Activated CD4-positive, alpha-beta memory T cell treated with anti-CD3 and anti-CD28 coated beads, Interleukin-2, amount 10 ng/mL, durations not matched to agents 7 days and 5 days (primary cell): ENCODE results near the gene ME1. TPM values are rescaled to one million over a fixed set of nuclear protein-coding genes. Genes with fewer than 3 reads are reported as not detected.

ENCODE experiments used
- CTCF ChIA-PET: fragments of 350-600 bp; sonication (Branson Sonifier 250); formaldehyde crosslinking; loops from one replicate; lab custom pipeline; 2021; ENCODE audit warnings: antibody characterized with exemption, inconsistent platforms; lab: Charles Lee
- POLR2A ChIA-PET: fragments of 350-600 bp; sonication (Branson Sonifier 250); formaldehyde crosslinking; loops from one replicate; lab custom pipeline; 2021; ENCODE audit warnings: antibody characterized with exemption; lab: Charles Lee
- DNase-seq: peaks from one replicate; pipeline ENCODE4 v3.0.0-alpha.2; 2020
- H3K27ac Mint-ChIP-seq: one replicate; pipeline ENCODE4 v1.8.0; 2021; ENCODE audit warnings: mild to moderate bottlenecking, mixed read lengths
- H3K27me3 Mint-ChIP-seq: one replicate; pipeline ENCODE4 v1.8.0; 2021; ENCODE audit warnings: mixed read lengths
- H3K36me3 Mint-ChIP-seq: one replicate; pipeline ENCODE4 v1.8.0; 2021; ENCODE audit warnings: low read depth, mixed read lengths
- H3K4me1 Mint-ChIP-seq: one replicate; pipeline ENCODE4 v1.8.0; 2021; ENCODE audit warnings: mixed read lengths
- H3K4me3 Mint-ChIP-seq: one replicate; pipeline ENCODE4 v1.8.0; 2021; ENCODE audit warnings: mild to moderate bottlenecking, mixed read lengths
- H3K9me3 Mint-ChIP-seq: one replicate; pipeline ENCODE4 v1.8.0; 2021; ENCODE audit warnings: mixed read lengths
- total RNA-seq, 2 experiments: library from RNA; stranded (reverse); gene quantifications; one replicate each; pipeline ENCODE4 v1.2.3, GENCODE V29; 2021

ME1 gene
- total RNA-seq, 2 experiments from 2014 or later, result 0.10 to 0.13 TPM

GRCh38 chr6:83424392-83425018, 6.3 kb downstream of the ME1 start:
- no peak for DNase-seq

GRCh38 chr6:83417880-83418663, 12.8 kb downstream of the ME1 start:
- CTCF ChIA-PET, result interaction anchor here (0.7 kb wide), 1 partner anchor 96 kb away, joined by 3 read pairs; no protein-coding TSS in a partner anchor

More at GRCh38 chr6:83424392-83425018, 6.3 kb downstream of the ME1 start:
- Mint-ChIP-seq H3K4me1 (no peaks in the 10 kb centered on the region), H3K36me3 (no peaks in the 10 kb centered on the region), H3K9me3 (peaks cover 9% of the 10 kb centered on the region), H3K27ac (no peak overlapping the region), H3K27me3 (peaks cover 1% of the 10 kb centered on the region), H3K4me3 (no peak overlapping the region)
- ChIA-PET CTCF (no interaction called here), POLR2A (no interaction called here)

GRCh38 chr6:83413068-83413467, 17.8 kb downstream of the ME1 start:
- H3K36me3 Mint-ChIP-seq, result no peaks in the 10 kb centered on the region
- POLR2A ChIA-PET, result no interaction called here
- CTCF ChIA-PET, result no interaction called here
- no peaks in the 10 kb centered on the region for H3K27me3 Mint-ChIP-seq
- no peak for DNase-seq
- H3K4me3 Mint-ChIP-seq, result no peak overlapping the region
- no peak overlapping the region for H3K27ac Mint-ChIP-seq
- no peaks in the 10 kb centered on the region for H3K4me1 Mint-ChIP-seq
- H3K9me3 Mint-ChIP-seq, result no peaks in the 10 kb centered on the region

More at GRCh38 chr6:83417880-83418663, 12.8 kb downstream of the ME1 start:
- Mint-ChIP-seq H3K27me3 (no peaks in the 10 kb centered on the region), H3K4me1 (no peaks in the 10 kb centered on the region), H3K27ac (no peak overlapping the region), H3K9me3 (no peaks in the 10 kb centered on the region), H3K4me3 (no peak overlapping the region), H3K36me3 (no peaks in the 10 kb centered on the region)
- no peak for DNase-seq
- POLR2A ChIA-PET, result no interaction called here

- no peak for DNase-seq
- no peaks in the 10 kb centered on the region for H3K9me3 Mint-ChIP-seq
- no peaks in the 10 kb centered on the region for H3K27me3 Mint-ChIP-seq
- H3K4me3 Mint-ChIP-seq, result no peak overlapping the region
- H3K36me3 Mint-ChIP-seq, result no peaks in the 10 kb centered on the region
- H3K4me1 Mint-ChIP-seq, result no peaks in the 10 kb centered on the region
- ChIA-PET CTCF (no interaction called here), POLR2A (no interaction called here)
- H3K27ac Mint-ChIP-seq, result no peak overlapping the region
Observed at GRCh38 chr6:83411731-83412130, 19.1 kb downstream of the ME1 start.

- ChIA-PET CTCF (no interaction called here), POLR2A (no interaction called here)
- no peaks in the 10 kb centered on the region for H3K9me3 Mint-ChIP-seq
- H3K4me1 Mint-ChIP-seq, result no peaks in the 10 kb centered on the region
- no peak for DNase-seq
- H3K36me3 Mint-ChIP-seq, result no peaks in the 10 kb centered on the region
- no peaks in the 10 kb centered on the region for H3K27me3 Mint-ChIP-seq
- no peak overlapping the region for H3K27ac Mint-ChIP-seq
- no peak overlapping the region for H3K4me3 Mint-ChIP-seq
Observed at GRCh38 chr6:83403191-83403590, 27.7 kb downstream of the ME1 start.

GRCh38 chr6:83389606-83390005, 41.2 kb downstream of the ME1 start:
- CTCF ChIA-PET, result no interaction called here
- no peaks in the 10 kb centered on the region for H3K9me3 Mint-ChIP-seq
- H3K4me3 Mint-ChIP-seq, result no peak overlapping the region
- no peak overlapping the region for H3K27ac Mint-ChIP-seq
- no peaks in the 10 kb centered on the region for H3K27me3 Mint-ChIP-seq
- POLR2A ChIA-PET, result no interaction called here
- no peak for DNase-seq
- H3K36me3 Mint-ChIP-seq, result no peaks in the 10 kb centered on the region
- H3K4me1 Mint-ChIP-seq, result no peaks in the 10 kb centered on the region

GRCh38 chr6:83385473-83385872, 45.4 kb downstream of the ME1 start:
- Mint-ChIP-seq H3K4me1 (no peaks in the 10 kb centered on the region), H3K4me3 (no peak overlapping the region), H3K27ac (no peak overlapping the region), H3K9me3 (no peaks in the 10 kb centered on the region), H3K36me3 (no peaks in the 10 kb centered on the region), H3K27me3 (no peaks in the 10 kb centered on the region)
- POLR2A ChIA-PET, result no interaction called here
- CTCF ChIA-PET, result no interaction called here
- no peak for DNase-seq

- CTCF ChIA-PET, result no interaction called here
- POLR2A ChIA-PET, result no interaction called here
- Mint-ChIP-seq H3K27ac (no peak overlapping the region), H3K4me3 (no peak overlapping the region), H3K36me3 (no peaks in the 10 kb centered on the region), H3K4me1 (no peaks in the 10 kb centered on the region), H3K9me3 (no peaks in the 10 kb centered on the region), H3K27me3 (no peaks in the 10 kb centered on the region)
- no peak for DNase-seq
Observed at GRCh38 chr6:83384751-83385150, 46.1 kb downstream of the ME1 start.

- Mint-ChIP-seq H3K4me3 (no peak overlapping the region), H3K36me3 (no peaks in the 10 kb centered on the region), H3K27ac (no peak overlapping the region), H3K27me3 (no peaks in the 10 kb centered on the region), H3K4me1 (no peaks in the 10 kb centered on the region), H3K9me3 (no peaks in the 10 kb centered on the region)
- DNase-seq, result no peak
- CTCF ChIA-PET, result interaction anchor here (1.1 kb wide), 1 partner anchor 317 kb away, joined by 3 read pairs; the partner anchor contains the start of gene UBE3D
- POLR2A ChIA-PET, result no interaction called here
Observed at GRCh38 chr6:83381949-83382348, 48.9 kb downstream of the ME1 start.

GRCh38 chr6:83378621-83379388, 52.0 kb downstream of the ME1 start:
- Mint-ChIP-seq H3K27ac (no peak overlapping the region), H3K4me3 (no peak overlapping the region), H3K36me3 (no peaks in the 10 kb centered on the region), H3K27me3 (no peaks in the 10 kb centered on the region), H3K9me3 (no peaks in the 10 kb centered on the region), H3K4me1 (no peaks in the 10 kb centered on the region)
- POLR2A ChIA-PET, result no interaction called here
- DNase-seq, result no peak
- CTCF ChIA-PET, result no interaction called here

- Mint-ChIP-seq H3K27me3 (no peaks in the 10 kb centered on the region), H3K36me3 (no peaks in the 10 kb centered on the region), H3K9me3 (no peaks in the 10 kb centered on the region), H3K27ac (no peak overlapping the region), H3K4me1 (no peaks in the 10 kb centered on the region), H3K4me3 (no peak overlapping the region)
- POLR2A ChIA-PET, result no interaction called here
- no peak for DNase-seq
- CTCF ChIA-PET, result no interaction called here
Observed at GRCh38 chr6:83371423-83371822, 59.4 kb downstream of the ME1 start.

- DNase-seq, result no peak
- H3K4me1 Mint-ChIP-seq, result no peaks in the 10 kb centered on the region
- no peak overlapping the region for H3K27ac Mint-ChIP-seq
- ChIA-PET POLR2A (no interaction called here), CTCF (no interaction called here)
- no peaks in the 10 kb centered on the region for H3K27me3 Mint-ChIP-seq
- no peaks in the 10 kb centered on the region for H3K36me3 Mint-ChIP-seq
- H3K4me3 Mint-ChIP-seq, result no peak overlapping the region
- no peaks in the 10 kb centered on the region for H3K9me3 Mint-ChIP-seq
Observed at GRCh38 chr6:83370567-83370966, 60.3 kb downstream of the ME1 start.

GRCh38 chr6:83369692-83370091, 61.2 kb downstream of the ME1 start:
- DNase-seq, result no peak
- Mint-ChIP-seq H3K27me3 (no peaks in the 10 kb centered on the region), H3K27ac (no peak overlapping the region), H3K36me3 (no peaks in the 10 kb centered on the region), H3K4me3 (no peak overlapping the region), H3K9me3 (no peaks in the 10 kb centered on the region), H3K4me1 (no peaks in the 10 kb centered on the region)
- POLR2A ChIA-PET, result no interaction called here
- CTCF ChIA-PET, result no interaction called here
